CD4-positive, alpha-beta memory T cell (primary cell): Measurements from ENCODE around the gene C4A. TPM values are rescaled to one million over a fixed set of nuclear protein-coding genes. Genes with fewer than 3 reads are reported as not detected.

Experiments used
- CTCF ChIA-PET: fragments of 350-600 bp; sonication (Branson Sonifier 250); formaldehyde crosslinking; loops from one replicate; lab custom pipeline; 2021; ENCODE audit warnings: inconsistent platforms; ENCODE audit not compliant: partially characterized antibody; lab: Charles Lee
- POLR2A ChIA-PET: fragments of 350-600 bp; sonication (Branson Sonifier 250); formaldehyde crosslinking; loops from one replicate; lab custom pipeline; 2021; ENCODE audit not compliant: partially characterized antibody; lab: Charles Lee
- DNase-seq, 5 donors: peaks; one replicate each; pipeline versions ENCODE4 v3.0.0 to v3.0.0-alpha.2; 2020 to 2022; ENCODE audit warnings: mixed read lengths in 1 of 5
- H3K27ac ChIP-seq: one replicate; pipeline ENCODE4 v1.7.0; 2013; ENCODE audit warnings: low read depth, low read length
- H3K27me3 ChIP-seq: 2 replicates; pipeline ENCODE4 v1.7.0; 2013; ENCODE audit warnings: mild to moderate bottlenecking, low read length, moderate library complexity; ENCODE audit not compliant: insufficient read depth
- H3K36me3 ChIP-seq: 2 replicates; pipeline ENCODE4 v1.7.0; 2013; ENCODE audit warnings: mild to moderate bottlenecking, low read length, moderate library complexity; ENCODE audit not compliant: insufficient read depth
- H3K4me1 ChIP-seq: 2 replicates; pipeline ENCODE4 v1.7.0; 2013; ENCODE audit warnings: mild to moderate bottlenecking, low read length, moderate library complexity; ENCODE audit not compliant: insufficient read depth
- H3K4me3 ChIP-seq, 2 donors: one replicate each; pipeline ENCODE4 v1.7.0; 2013; ENCODE audit warnings: low read length in 2 of 2, mild to moderate bottlenecking in 1 of 2
- H3K9me3 ChIP-seq, 2 donors: one replicate each; pipeline ENCODE4 v1.7.0; 2013; ENCODE audit warnings: low read length in 2 of 2, control low read depth in 1 of 2; ENCODE audit not compliant: control insufficient read depth in 1 of 2
- H3K27ac Mint-ChIP-seq, 7 donors: one replicate each; pipeline ENCODE4 v1.8.0; 2020 to 2021; ENCODE audit warnings: mixed read lengths in 7 of 7, mild to moderate bottlenecking in 6 of 7, inconsistent platforms in 3 of 7, moderate library complexity in 3 of 7
- H3K27me3 Mint-ChIP-seq, 2 donors: one replicate each; pipeline ENCODE4 v1.8.0; 2020 to 2021; ENCODE audit warnings: mixed read lengths in 2 of 2
- H3K36me3 Mint-ChIP-seq, 2 donors: one replicate each; pipeline ENCODE4 v1.8.0; 2020 to 2021; ENCODE audit warnings: mixed read lengths in 2 of 2, inconsistent platforms in 1 of 2, mild to moderate bottlenecking in 1 of 2
- H3K4me1 Mint-ChIP-seq, 4 donors: one replicate each; pipeline ENCODE4 v1.8.0; 2020 to 2021; ENCODE audit warnings: mixed read lengths in 4 of 4, mild to moderate bottlenecking in 1 of 4
- H3K4me3 Mint-ChIP-seq, 8 donors: one replicate each; pipeline ENCODE4 v1.8.0; 2020 to 2021; ENCODE audit warnings: mixed read lengths in 8 of 8, mild to moderate bottlenecking in 7 of 8, moderate library complexity in 6 of 8, inconsistent platforms in 3 of 8
- H3K9me3 Mint-ChIP-seq, 8 donors: one replicate each; pipeline ENCODE4 v1.8.0; 2020 to 2021; ENCODE audit warnings: mixed read lengths in 8 of 8, mild to moderate bottlenecking in 5 of 8, inconsistent platforms in 3 of 8, moderate library complexity in 1 of 8
- intact Hi-C: fragments of 100-400 bp; cut with micrococcal nuclease; formaldehyde crosslinking; loops from one replicate; pipeline ENCODE4 v1.15.1; 2023
- polyA plus RNA-seq, 2 donors: library from polyadenylated mRNA; unstranded; fragments of 300-500 nt; fragmentation: Illumina TruSeq; gene quantifications; one replicate each; pipeline ENCODE4 v1.2.3, GENCODE V29; 2021
- total RNA-seq, 2 experiments: library from RNA; stranded (reverse); gene quantifications; one replicate each; pipeline ENCODE4 v1.2.3, GENCODE V29; 2021

Gene C4A
- total and polyA plus RNA-seq, 4 experiments from 2014 or later, result 0.17 to 9.8 (median 6.7) TPM; not detected in 1

DNA sequence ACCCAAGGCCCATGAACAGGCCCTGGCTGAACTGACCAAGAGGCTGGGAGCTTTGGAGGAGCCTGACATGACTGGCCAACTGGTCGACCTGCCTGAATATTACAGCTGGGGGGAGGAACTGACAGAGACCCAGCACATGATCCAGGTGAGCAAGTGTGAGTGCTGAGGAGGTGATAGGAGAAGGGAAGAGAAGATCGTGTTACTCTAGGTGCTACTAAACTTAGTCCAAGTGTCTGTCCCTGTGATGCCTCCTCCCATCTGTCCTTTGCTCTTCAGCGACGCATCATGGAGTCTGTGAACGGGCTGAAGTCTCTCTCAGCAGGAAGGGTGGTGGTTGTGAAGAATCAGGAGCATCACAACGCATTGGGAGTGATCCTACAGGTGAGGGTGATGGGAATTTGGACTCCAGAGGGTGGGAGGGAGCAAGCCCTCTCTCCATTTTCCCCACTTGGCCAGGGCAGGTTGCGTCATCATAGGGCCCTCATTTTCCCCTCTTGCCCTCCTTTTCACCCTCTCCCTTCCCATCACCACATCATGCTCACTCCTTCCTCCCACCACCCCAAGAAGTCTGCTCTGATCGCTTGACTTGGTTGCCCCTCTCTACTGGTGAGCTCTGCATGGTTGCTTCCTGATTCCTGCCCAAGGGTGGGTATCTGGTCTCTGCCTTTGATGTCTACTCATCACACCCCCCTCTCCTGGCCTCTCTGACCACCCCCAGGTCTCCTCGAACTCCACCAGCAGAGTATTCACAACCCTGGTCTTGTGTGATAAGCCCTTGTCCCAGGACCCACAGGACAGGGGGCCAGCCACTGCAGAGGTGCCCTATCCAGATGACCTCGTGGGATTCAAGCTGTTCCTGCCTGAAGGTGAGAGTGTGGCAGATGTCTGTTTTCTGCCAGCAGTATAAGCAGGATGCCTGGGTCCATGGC lies 14.6 kb upstream of the C4A start:
- Mint-ChIP-seq H3K4me3 (no peak overlapping the region), H3K27ac (peak overlapping the region in 6 of 7 donors; percentile 50 to 100 (median 70)), H3K27me3 (no peaks in the 10 kb centered on the region), H3K4me1 (peaks cover 9 to 39% (median 18%) of the 10 kb centered on the region in 4 donors), H3K36me3 (peaks cover 36 to 80% of the 10 kb centered on the region in 2 donors), H3K9me3 (peaks cover 0 to 8% (median 0%) of the 10 kb centered on the region in 8 donors)
- no peaks in the 10 kb centered on the region for H3K9me3 ChIP-seq
- H3K27me3 ChIP-seq, result no peaks in the 10 kb centered on the region
- POLR2A ChIA-PET, result no interaction called here
- CTCF ChIA-PET, result interaction anchor here (0.8 kb wide), 1 partner anchor 15 kb away, joined by 3 read pairs; no protein-coding TSS in a partner anchor
- peak in 1 of 5 donors; percentile 35 for DNase-seq
- no peak overlapping the region for H3K4me3 ChIP-seq
- H3K36me3 ChIP-seq, result peaks cover 73% of the 10 kb centered on the region
- no peak overlapping the region for H3K27ac ChIP-seq
- intact Hi-C loops, result no loop called here
- H3K4me1 ChIP-seq, result peaks cover 18% of the 10 kb centered on the region

DNA sequence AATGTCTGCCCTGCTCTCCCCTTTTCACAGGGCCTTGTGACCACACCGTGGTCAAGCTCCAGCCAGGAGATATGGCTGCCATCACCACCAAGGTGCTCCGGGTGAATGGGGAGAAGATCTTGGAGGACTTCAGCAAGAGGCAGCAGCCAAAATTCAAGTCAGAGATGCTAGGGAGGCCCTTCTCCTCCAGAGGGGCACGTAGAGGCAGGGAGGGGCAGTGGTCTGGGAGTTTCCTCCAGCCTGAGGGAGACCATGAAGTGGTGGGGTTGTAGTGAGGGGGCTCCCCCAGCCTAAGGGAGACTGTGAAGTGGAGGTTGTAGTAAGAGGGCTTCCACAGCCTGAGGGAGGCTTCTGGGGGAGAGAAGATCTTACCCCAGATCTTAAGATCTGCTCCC lies 13.9 kb upstream of the C4A start:
- intact Hi-C loops, result no loop called here
- Mint-ChIP-seq H3K27ac (peak overlapping the region in 4 of 7 donors; percentile 46 to 100 (median 76)), H3K4me1 (peaks cover 10 to 46% (median 22%) of the 10 kb centered on the region in 4 donors), H3K27me3 (no peaks in the 10 kb centered on the region), H3K4me3 (peak overlapping the region in 1 of 8 donors; percentile 39), H3K36me3 (peaks cover 32 to 76% of the 10 kb centered on the region in 2 donors), H3K9me3 (peaks cover 0 to 11% (median 0%) of the 10 kb centered on the region in 8 donors)
- Histone ChIP-seq H3K36me3 (peaks cover 67% of the 10 kb centered on the region), H3K4me3 (no peak overlapping the region), H3K9me3 (no peaks in the 10 kb centered on the region), H3K4me1 (peaks cover 22% of the 10 kb centered on the region), H3K27ac (no peak overlapping the region), H3K27me3 (no peaks in the 10 kb centered on the region)
- POLR2A ChIA-PET, result interaction anchor here (7.5 kb wide), 1 partner anchor 9 kb away, joined by 195 read pairs; the partner anchor contains the start of genes NELFE and SKIC2
- CTCF ChIA-PET, result interaction anchor here (2.4 kb wide), 1 partner anchor 8 kb away, joined by 7 read pairs; the partner anchor contains the start of gene SKIC2
- DNase-seq, result peak in 1 of 5 donors; percentile 35

DNA sequence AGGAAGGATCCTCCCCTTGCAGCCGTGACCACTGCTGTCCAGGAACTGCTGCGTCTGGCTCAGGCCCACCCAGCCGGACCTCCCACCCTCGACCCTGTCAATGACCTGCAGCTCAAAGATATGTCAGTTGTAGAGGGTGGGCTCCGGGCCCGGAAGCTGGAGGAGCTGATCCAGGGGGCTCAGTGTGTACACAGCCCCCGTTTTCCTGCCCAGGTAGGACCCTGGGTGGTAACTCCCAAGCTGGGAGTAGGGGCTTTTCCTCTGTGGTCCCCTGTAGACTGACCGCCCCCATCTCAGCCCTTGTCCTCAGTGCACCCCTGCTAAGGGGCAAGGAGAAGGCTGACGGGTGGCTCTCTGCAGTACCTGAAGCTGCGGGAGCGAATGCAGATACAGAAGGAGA lies 13.5 kb upstream of the C4A start:
- ChIA-PET CTCF (interaction anchor here (2.4 kb wide), 1 partner anchor 9 kb away, joined by 7 read pairs; the partner anchor contains the start of gene SKIC2), POLR2A (interaction anchor here (0.7 to 7.5 kb wide), 2 partner anchors 9 to 67 kb away, joined by 4 to 195 read pairs; partner anchors contain the start of genes NELFE, SKIC2 and ZBTB12)
- H3K27me3 Mint-ChIP-seq, result no peaks in the 10 kb centered on the region
- peak overlapping the region in 1 of 8 donors; percentile 48 for H3K4me3 Mint-ChIP-seq
- H3K36me3 Mint-ChIP-seq, result peaks cover 28 to 72% of the 10 kb centered on the region in 2 donors
- intact Hi-C loops, result no loop called here
- Histone ChIP-seq H3K27me3 (no peaks in the 10 kb centered on the region), H3K36me3 (peaks cover 63% of the 10 kb centered on the region), H3K27ac (no peak overlapping the region), H3K4me3 (no peak overlapping the region), H3K4me1 (peaks cover 26% of the 10 kb centered on the region), H3K9me3 (no peaks in the 10 kb centered on the region)
- H3K27ac Mint-ChIP-seq, result peak overlapping the region in 3 of 7 donors; percentile 46 to 100 (median 83)
- H3K9me3 Mint-ChIP-seq, result peaks cover 0 to 11% (median 0%) of the 10 kb centered on the region in 8 donors
- peaks cover 15 to 50% (median 26%) of the 10 kb centered on the region in 4 donors for H3K4me1 Mint-ChIP-seq
- DNase-seq, result peak in 1 of 5 donors; percentile 29

DNA sequence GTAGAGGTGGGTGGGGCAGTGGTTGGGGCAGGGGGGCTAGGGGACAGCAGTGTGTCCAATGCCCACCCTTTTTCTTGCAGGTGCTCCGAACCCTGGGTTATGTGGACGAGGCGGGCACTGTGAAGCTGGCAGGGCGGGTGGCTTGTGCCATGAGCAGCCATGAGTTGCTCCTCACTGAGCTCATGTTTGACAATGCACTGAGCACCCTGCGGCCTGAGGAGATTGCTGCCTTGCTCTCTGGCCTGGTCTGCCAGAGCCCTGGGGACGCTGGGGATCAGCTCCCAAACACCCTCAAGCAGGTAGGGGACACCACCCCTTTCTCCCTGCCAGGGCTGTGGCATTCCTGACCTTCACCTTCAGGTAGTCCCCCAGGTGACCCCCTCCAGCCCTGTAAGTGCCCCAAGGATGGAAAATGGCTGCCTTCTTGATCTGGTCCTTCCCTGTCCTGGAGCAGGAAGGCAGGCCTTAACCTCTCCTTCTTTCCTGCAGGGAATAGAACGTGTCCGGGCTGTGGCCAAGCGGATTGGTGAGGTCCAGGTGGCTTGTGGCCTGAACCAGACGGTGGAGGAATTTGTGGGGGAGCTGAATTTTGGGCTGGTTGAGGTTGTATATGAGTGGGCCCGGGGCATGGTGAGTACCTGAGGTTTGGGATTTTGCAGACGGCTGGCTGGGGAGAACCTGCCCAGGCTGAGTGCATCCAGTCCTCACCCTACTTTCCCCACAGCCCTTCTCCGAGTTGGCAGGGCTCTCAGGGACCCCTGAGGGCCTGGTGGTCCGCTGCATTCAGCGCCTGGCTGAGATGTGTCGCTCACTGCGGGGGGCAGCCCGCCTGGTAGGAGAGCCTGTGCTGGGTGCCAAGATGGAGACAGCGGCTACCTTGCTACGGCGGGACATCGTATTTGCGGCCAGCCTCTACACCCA lies 12.8 kb upstream of the C4A start:
- H3K27me3 Mint-ChIP-seq, result no peaks in the 10 kb centered on the region
- Histone ChIP-seq H3K4me1 (peaks cover 31% of the 10 kb centered on the region), H3K9me3 (no peaks in the 10 kb centered on the region), H3K4me3 (no peak overlapping the region), H3K27ac (no peak overlapping the region), H3K27me3 (no peaks in the 10 kb centered on the region), H3K36me3 (peaks cover 55% of the 10 kb centered on the region)
- peak overlapping the region in 4 of 8 donors; percentile 34 to 83 (median 57) for H3K4me3 Mint-ChIP-seq
- peaks cover 23 to 66% of the 10 kb centered on the region in 2 donors for H3K36me3 Mint-ChIP-seq
- DNase-seq, result peak in 1 of 5 donors; percentile 33
- ChIA-PET POLR2A (interaction anchor here (0.7 to 7.5 kb wide), 3 partner anchors 10 to 67 kb away, joined by 4 to 195 read pairs (median 36); partner anchors contain the start of genes NELFE, SKIC2 and ZBTB12), CTCF (interaction anchor here (2.4 kb wide), 1 partner anchor 9 kb away, joined by 7 read pairs; the partner anchor contains the start of gene SKIC2)
- H3K4me1 Mint-ChIP-seq, result peaks cover 18 to 57% (median 30%) of the 10 kb centered on the region in 4 donors
- H3K27ac Mint-ChIP-seq, result peak overlapping the region in 5 of 7 donors; percentile 89 to 100 (median 100)
- intact Hi-C loops, result no loop called here
- H3K9me3 Mint-ChIP-seq, result peaks cover 0 to 11% (median 0%) of the 10 kb centered on the region in 8 donors

GRCh38 chr6:31969712-31970603 lies 11.9 kb upstream of the C4A start:
- H3K4me1 ChIP-seq, result peaks cover 31% of the 10 kb centered on the region
- ChIA-PET POLR2A (interaction anchor here (2.6 to 7.5 kb wide), 3 partner anchors 11 to 226 kb away, joined by 8 to 195 read pairs (median 36); partner anchors contain the start of genes NELFE and SKIC2), CTCF (interaction anchor here (1.6 to 2.7 kb wide), 3 partner anchors 10 to 18 kb away, joined by 5 to 21 read pairs (median 7); partner anchors contain the start of genes NELFE and SKIC2)
- H3K4me3 ChIP-seq, result no peak overlapping the region
- peak overlapping the region; percentile 61 to 98 (median 70) for H3K4me3 Mint-ChIP-seq
- intact Hi-C loops, result loop anchor here (10.0 kb wide), 2 partner anchors 135 to 1305 kb away; partner anchors contain the start of genes B3GALT4, RPS18 and VPS52
- H3K9me3 ChIP-seq, result no peaks in the 10 kb centered on the region
- peaks cover 50% of the 10 kb centered on the region for H3K36me3 ChIP-seq
- peaks cover 20 to 59% (median 31%) of the 10 kb centered on the region in 4 donors for H3K4me1 Mint-ChIP-seq
- H3K27ac Mint-ChIP-seq, result peak overlapping the region; percentile 89 to 100 (median 100)
- DNase-seq, result peak in 1 of 5 donors; percentile 16
- no peaks in the 10 kb centered on the region for H3K27me3 Mint-ChIP-seq
- peak overlapping the region; percentile 99 for H3K27ac ChIP-seq
- H3K9me3 Mint-ChIP-seq, result peaks cover 0 to 11% (median 0%) of the 10 kb centered on the region in 8 donors
- peaks cover 20 to 58% of the 10 kb centered on the region in 2 donors for H3K36me3 Mint-ChIP-seq
- no peaks in the 10 kb centered on the region for H3K27me3 ChIP-seq
